DMS 273 treated with DMSO at 0.1 percent for 48 hours (cell line): Measurements from ENCODE around the gene ILKAP.

Experiments used
- DNase-seq: peaks from one replicate; lab custom pipeline; 2025; lab: John Stamatoyannopoulos, UW

The ILKAP gene

GRCh38 chr2:238137885-238138284, 65.6 kb downstream of the ILKAP start:
- DNase-seq, result no peak

- no peak for DNase-seq
Measured at GRCh38 chr2:238136820-238137537, 66.5 kb downstream of the ILKAP start.

GRCh38 chr2:238135601-238136150, 67.8 kb downstream of the ILKAP start:
- no peak for DNase-seq

- no peak for DNase-seq
Measured at GRCh38 chr2:238134393-238134785, 69.1 kb downstream of the ILKAP start.

GRCh38 chr2:238133499-238134392, 69.7 kb downstream of the ILKAP start:
- no peak for DNase-seq

GRCh38 chr2:238132463-238133450, 70.7 kb downstream of the ILKAP start:
- no peak for DNase-seq

- no peak for DNase-seq
Measured at GRCh38 chr2:238131761-238132462, 71.6 kb downstream of the ILKAP start.

- no peak for DNase-seq
Measured at GRCh38 chr2:238130696-238131628, 72.5 kb downstream of the ILKAP start.

- no peak for DNase-seq
Measured at GRCh38 chr2:238130111-238130695, 73.3 kb downstream of the ILKAP start.

GRCh38 chr2:238129166-238130010, 74.1 kb downstream of the ILKAP start:
- no peak for DNase-seq

GRCh38 chr2:238128534-238129001, 74.9 kb downstream of the ILKAP start:
- DNase-seq, result no peak

GRCh38 chr2:238128061-238128440, 75.4 kb downstream of the ILKAP start:
- DNase-seq, result no peak

- DNase-seq, result no peak
Measured at GRCh38 chr2:238127165-238128060, 76.1 kb downstream of the ILKAP start.

GRCh38 chr2:238126775-238127164, 76.7 kb downstream of the ILKAP start:
- no peak for DNase-seq

GRCh38 chr2:238126338-238126737, 77.2 kb downstream of the ILKAP start:
- DNase-seq, result no peak

GRCh38 chr2:238125127-238125885, 78.2 kb downstream of the ILKAP start:
- no peak for DNase-seq
